Measurements from ENCODE around the gene EIF2B2. TPM values are rescaled to one million over a fixed set of nuclear protein-coding genes. Genes with fewer than 3 reads are reported as not detected.

The EIF2B2 gene
- total and polyA plus RNA-seq, 12 donors, result 20.6 to 90.9 (median 51.6) TPM

DNA sequence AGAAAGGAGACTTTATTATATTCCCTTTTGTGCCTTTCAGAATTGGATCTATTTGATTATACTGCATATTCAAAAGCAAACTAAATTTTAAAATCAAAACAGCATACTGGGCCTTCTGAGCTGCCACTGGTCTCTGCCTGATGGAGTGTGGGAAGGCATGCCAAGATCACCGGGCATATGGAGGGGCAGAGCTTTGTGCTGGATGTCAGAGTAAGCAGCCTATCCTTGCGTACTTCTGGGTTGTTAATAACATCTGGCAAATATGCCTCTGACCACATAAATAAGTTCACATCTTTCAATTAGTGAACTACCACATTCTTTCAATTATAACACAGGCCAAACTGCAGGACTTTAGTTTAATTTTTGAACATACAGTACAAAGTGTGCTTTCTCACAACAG, 30.2 kb downstream of the EIF2B2 start:
- WGBS, 4 donors, result 92 to 100% (median 94%) methylated on average over 2 of the region's 2 CpGs
- Histone ChIP-seq H3K4me3 (no peak overlapping the region), H3K27ac (no peak overlapping the region), H3K4me1 (replicated peaks in 1 of 2) (no peaks in the 10 kb centered on the region), H3K27me3 (no peaks in the 10 kb centered on the region), H3K36me3 (replicated peaks in 1 of 2) (peaks cover 0 to 48% of the 10 kb centered on the region in 2 donors), H3K9me3 (replicated peaks in 1 of 3) (no peaks in the 10 kb centered on the region)
- intact Hi-C loops (cut with DNase I), result no loop called here
- DNase-seq, result no peak
- TF ChIP-seq, protein P1, sequence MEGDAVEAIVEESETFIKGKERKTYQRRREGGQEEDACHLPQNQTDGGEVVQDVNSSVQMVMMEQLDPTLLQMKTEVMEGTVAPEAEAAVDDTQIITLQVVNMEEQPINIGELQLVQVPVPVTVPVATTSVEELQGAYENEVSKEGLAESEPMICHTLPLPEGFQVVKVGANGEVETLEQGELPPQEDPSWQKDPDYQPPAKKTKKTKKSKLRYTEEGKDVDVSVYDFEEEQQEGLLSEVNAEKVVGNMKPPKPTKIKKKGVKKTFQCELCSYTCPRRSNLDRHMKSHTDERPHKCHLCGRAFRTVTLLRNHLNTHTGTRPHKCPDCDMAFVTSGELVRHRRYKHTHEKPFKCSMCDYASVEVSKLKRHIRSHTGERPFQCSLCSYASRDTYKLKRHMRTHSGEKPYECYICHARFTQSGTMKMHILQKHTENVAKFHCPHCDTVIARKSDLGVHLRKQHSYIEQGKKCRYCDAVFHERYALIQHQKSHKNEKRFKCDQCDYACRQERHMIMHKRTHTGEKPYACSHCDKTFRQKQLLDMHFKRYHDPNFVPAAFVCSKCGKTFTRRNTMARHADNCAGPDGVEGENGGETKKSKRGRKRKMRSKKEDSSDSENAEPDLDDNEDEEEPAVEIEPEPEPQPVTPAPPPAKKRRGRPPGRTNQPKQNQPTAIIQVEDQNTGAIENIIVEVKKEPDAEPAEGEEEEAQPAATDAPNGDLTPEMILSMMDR (IDR thresholded peaks at IDR 0.05), result no peak
- TF ChIP-seq POLR2A (IDR thresholded peaks at IDR 0.05), result no peak

DNA sequence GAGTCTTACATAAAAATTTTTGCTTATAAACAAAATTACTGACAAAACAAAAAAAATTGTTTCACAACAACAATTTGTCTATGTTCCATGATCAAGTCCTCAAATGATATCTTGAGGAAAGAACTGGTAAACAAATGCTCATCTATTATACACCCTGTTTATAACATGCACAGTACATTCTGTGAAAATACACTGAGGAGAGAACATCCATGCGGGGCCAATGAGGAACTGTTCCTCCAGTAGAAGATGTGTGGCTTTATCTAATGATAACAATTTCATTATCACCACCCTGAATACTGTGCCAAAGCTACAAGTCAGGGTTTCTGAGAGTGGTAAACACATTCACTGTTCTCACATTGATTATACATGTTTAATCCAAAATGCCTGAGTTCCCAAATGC, 37.8 kb downstream of the EIF2B2 start:
- H3K36me3 ChIP-seq (replicated peaks in 1 of 2), result peaks cover 0 to 17% of the 10 kb centered on the region in 2 donors
- H3K9me3 ChIP-seq (replicated peaks in 1 of 3), result no peaks in the 10 kb centered on the region
- no peak for DNase-seq
- no peak overlapping the region for H3K27ac ChIP-seq
- no peaks in the 10 kb centered on the region for H3K27me3 ChIP-seq
- TF ChIP-seq POLR2A (IDR thresholded peaks at IDR 0.05), result no peak
- TF ChIP-seq, protein P1 (IDR thresholded peaks at IDR 0.05), result no peak
- H3K4me1 ChIP-seq (replicated peaks in 1 of 2), result peaks cover 15 to 38% of the 10 kb centered on the region in 2 donors
- intact Hi-C loops (cut with DNase I), result no loop called here
- WGBS, 4 donors, result 63 to 79% (median 71%) methylated on average over 1 of the region's 1 CpG
- H3K4me3 ChIP-seq, result no peak overlapping the region

DNA sequence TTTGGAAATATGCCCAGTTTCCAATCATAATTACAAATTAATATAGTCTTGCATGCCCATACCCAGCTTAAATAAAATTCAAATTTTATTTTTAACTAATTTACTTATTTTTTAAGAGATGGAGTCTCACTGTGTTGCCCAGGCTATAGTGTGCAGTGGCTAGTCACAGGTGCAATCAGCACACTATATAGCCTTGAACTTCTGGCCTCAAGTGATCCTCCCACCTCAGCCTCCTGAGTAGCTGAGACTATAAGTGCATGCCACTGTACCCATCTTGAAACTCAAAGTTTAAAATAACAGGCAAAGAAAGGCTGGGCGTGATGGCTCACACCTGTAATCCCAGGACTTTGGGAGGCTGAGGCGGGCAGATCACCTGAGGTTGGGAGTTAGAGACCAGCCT, 38.2 kb downstream of the EIF2B2 start:
- Histone ChIP-seq H3K27ac (no peak overlapping the region), H3K27me3 (no peaks in the 10 kb centered on the region), H3K4me3 (no peak overlapping the region), H3K36me3 (replicated peaks in 1 of 2) (peaks cover 0 to 17% of the 10 kb centered on the region in 2 donors), H3K4me1 (replicated peaks in 1 of 2) (peaks cover 15 to 40% of the 10 kb centered on the region in 2 donors), H3K9me3 (replicated peaks in 1 of 3) (no peaks in the 10 kb centered on the region)
- intact Hi-C loops (cut with DNase I), result no loop called here
- WGBS, 4 donors, result 92 to 100% (median 99%) methylated on average over 2 of the region's 2 CpGs
- TF ChIP-seq POLR2A (IDR thresholded peaks at IDR 0.05), result no peak
- TF ChIP-seq, protein P1 (IDR thresholded peaks at IDR 0.05), result no peak
- DNase-seq, result no peak

DNA sequence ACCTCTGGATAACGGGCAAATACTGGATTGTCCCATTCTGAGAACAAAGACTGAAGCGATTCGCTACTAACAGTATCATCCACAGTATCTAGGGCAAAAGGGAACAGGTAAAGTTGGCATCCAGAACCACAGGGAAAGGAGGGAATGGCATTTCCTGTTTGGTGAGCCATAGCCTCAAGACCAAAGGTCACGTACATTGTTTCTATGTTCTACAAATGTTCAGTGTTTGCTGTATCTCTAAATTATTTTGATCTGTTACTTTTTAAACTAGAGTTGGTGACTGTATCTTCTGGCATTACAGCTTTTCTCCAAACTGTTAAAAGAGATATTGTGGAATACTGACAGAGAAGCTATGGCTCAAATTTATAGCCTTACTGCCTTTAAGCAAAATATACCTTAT, 38.9 kb downstream of the EIF2B2 start:
- peaks cover 21 to 46% of the 10 kb centered on the region in 2 donors for H3K4me1 ChIP-seq (replicated peaks in 1 of 2)
- WGBS, 4 donors, result 84 to 90% (median 87%) methylated on average over 4 of the region's 4 CpGs
- H3K27ac ChIP-seq, result no peak overlapping the region
- intact Hi-C loops (cut with DNase I), result no loop called here
- no peaks in the 10 kb centered on the region for H3K9me3 ChIP-seq (replicated peaks in 1 of 3)
- H3K4me3 ChIP-seq, result no peak overlapping the region
- peaks cover 0 to 17% of the 10 kb centered on the region in 2 donors for H3K36me3 ChIP-seq (replicated peaks in 1 of 2)
- no peak for DNase-seq
- H3K27me3 ChIP-seq, result no peaks in the 10 kb centered on the region
- no peak for TF ChIP-seq POLR2A (IDR thresholded peaks at IDR 0.05)
- TF ChIP-seq, protein P1 (IDR thresholded peaks at IDR 0.05), result no peak

All from adrenal gland (tissue), 12 donors.